Measurements from ENCODE around the gene PYM1.

DNA sequence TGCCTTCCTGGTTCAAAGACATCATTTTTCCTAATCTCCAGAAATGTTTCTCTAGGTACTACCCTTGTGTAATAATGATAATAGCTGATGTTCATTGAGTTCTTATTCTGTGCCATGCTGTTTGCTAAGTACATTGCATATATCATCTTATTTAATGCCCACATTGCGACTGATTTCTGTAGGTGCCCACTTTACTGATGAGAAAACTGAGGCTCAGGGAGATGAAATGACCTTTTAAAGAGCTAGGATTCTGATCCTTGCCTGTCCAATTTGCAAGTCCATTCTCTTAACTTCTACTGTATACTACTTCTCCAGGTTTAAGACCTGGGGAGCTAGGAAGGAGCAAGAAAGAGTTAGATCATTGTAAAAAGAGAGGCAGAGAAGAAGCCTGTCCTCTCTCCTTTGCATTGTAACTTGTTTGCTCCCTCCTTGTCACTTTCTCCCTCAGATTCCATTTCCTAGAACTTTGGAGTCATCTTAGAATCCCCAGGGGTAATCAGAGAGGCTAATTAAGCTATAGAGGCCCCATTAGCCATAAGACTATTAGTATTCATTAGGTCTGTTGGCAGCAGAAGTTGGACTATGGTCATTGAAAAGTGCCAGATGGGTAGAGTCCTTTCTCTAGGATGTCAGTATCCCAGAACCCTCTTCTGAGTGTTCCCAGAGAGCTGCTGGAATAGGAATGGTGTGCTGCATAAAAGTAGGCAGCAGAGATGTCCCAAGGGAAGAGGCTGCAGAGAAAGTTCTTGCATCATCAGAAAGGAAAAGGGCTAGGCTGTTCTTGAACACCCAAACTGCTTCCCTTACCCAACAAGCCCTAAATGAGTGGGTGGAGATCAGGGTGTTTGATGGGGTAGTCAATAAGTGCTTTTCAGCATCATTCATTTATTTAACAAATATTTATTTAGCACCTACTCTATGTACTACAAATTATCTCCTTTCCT, 6.4 kb upstream of the PYM1 start:
- TF ChIP-seq, protein P1, sequence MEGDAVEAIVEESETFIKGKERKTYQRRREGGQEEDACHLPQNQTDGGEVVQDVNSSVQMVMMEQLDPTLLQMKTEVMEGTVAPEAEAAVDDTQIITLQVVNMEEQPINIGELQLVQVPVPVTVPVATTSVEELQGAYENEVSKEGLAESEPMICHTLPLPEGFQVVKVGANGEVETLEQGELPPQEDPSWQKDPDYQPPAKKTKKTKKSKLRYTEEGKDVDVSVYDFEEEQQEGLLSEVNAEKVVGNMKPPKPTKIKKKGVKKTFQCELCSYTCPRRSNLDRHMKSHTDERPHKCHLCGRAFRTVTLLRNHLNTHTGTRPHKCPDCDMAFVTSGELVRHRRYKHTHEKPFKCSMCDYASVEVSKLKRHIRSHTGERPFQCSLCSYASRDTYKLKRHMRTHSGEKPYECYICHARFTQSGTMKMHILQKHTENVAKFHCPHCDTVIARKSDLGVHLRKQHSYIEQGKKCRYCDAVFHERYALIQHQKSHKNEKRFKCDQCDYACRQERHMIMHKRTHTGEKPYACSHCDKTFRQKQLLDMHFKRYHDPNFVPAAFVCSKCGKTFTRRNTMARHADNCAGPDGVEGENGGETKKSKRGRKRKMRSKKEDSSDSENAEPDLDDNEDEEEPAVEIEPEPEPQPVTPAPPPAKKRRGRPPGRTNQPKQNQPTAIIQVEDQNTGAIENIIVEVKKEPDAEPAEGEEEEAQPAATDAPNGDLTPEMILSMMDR (conservative IDR thresholded peaks at IDR 0.05 in 1 of 2, IDR thresholded peaks at IDR 0.05 in 1 of 2; ENCODE audit: extremely low read depth in 1 of 2, insufficient read depth in 1 of 2, low read depth in 1 of 2, low read length in 2 of 2), result no peak
- TF ChIP-seq EZH2 (IDR thresholded peaks at IDR 0.05; ENCODE audit: borderline replicate concordance, low read length), result no peak
